Measurements from ENCODE around the gene H2BK1. TPM values are rescaled to one million over a fixed set of nuclear protein-coding genes. Genes with fewer than 3 reads are reported as not detected.

The H2BK1 gene
- polyA plus RNA-seq, 3 donors: not detected

DNA sequence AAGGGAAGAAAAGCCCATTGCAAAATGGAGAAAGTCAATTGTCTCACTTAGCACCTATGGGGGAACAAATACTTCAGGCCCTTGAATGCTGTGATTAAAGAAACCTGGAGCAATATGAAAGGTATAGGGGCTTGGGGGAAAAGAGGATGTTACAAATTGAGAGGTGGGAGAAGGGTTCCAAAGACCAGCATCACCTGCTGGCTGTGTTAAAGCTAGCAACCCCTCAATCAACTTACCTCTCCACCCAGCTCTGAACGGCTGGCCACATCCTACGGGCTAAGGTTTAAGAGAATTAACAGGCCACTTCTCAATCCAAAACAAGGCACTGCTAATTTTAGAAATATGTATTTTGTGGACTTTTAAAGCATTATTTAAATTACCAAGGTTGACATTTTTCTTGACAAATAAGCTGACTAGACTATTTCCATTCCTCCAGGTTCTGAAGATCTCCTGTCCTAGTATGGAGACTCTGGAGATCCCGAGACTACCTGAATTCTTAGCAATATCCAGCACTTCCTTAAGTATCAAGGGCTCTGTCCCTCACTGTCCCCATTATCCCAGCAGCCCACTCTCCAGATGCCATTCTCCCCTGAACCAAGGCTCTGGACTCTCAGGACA, 976 bp upstream of the H2BK1 start:
- Histone ChIP-seq H3K79me2 (ENCODE audit: insufficient read depth, low read length) (no peaks in the 10 kb centered on the region), H3K27me3 (ENCODE audit: control insufficient read depth in 2 of 2, insufficient read depth in 2 of 2, low read length in 2 of 2) (peaks cover 3 to 6% of the 10 kb centered on the region in 2 donors), H3K27ac (ENCODE audit: low read depth in 1 of 2, low read length in 2 of 2) (no peak overlapping the region), H3K4me2 (replicated peaks; ENCODE audit: extremely low read depth, low read length, poor library complexity, severe bottlenecking) (no peak overlapping the region), H3K9me3 (replicated peaks in 1 of 2; ENCODE audit: control insufficient read depth in 1 of 2, insufficient read depth in 1 of 2, low read length in 2 of 2) (no peaks in the 10 kb centered on the region), H2AFZ (ENCODE audit: insufficient read depth, low read depth, low read length, poor library complexity, severe bottlenecking) (no peak overlapping the region), H3K4me1 (ENCODE audit: control insufficient read depth in 1 of 2, insufficient read depth in 2 of 2, low read length in 2 of 2) (no peaks in the 10 kb centered on the region), H4K20me1 (ENCODE audit: insufficient read depth, low read length) (peaks cover 3% of the 10 kb centered on the region), H3K9ac (ENCODE audit: insufficient read depth, low read length, poor library complexity, severe bottlenecking) (no peak overlapping the region), H3K36me3 (replicated peaks in 1 of 2; ENCODE audit: control insufficient read depth in 1 of 2, insufficient read depth in 2 of 2, low read length in 2 of 2) (peaks cover 34 to 44% of the 10 kb centered on the region in 2 donors), H3K4me3 (replicated peaks in 1 of 3; ENCODE audit: low read depth in 2 of 3, low read length in 3 of 3) (no peak overlapping the region)
- intact Hi-C loops (cut with micrococcal nuclease): no loop called here
- H3K4me1 Mint-ChIP-seq: no peaks in the 10 kb centered on the region
- peaks cover 16 to 23% (median 19%) of the 10 kb centered on the region in 3 donors for H3K27me3 Mint-ChIP-seq (ENCODE audit: low read depth in 3 of 3)
- WGBS (ENCODE audit: insufficient coverage): 100% methylated on average over 1 of the region's 3 CpGs
- no peak overlapping the region for H3K4me3 Mint-ChIP-seq
- DNase-seq: no peak
- H3K9me3 Mint-ChIP-seq: no peaks in the 10 kb centered on the region
- no peak overlapping the region for H3K27ac Mint-ChIP-seq
- H3K36me3 Mint-ChIP-seq: peaks cover 45 to 48% of the 10 kb centered on the region in 2 donors
- TF ChIP-seq, protein P1, sequence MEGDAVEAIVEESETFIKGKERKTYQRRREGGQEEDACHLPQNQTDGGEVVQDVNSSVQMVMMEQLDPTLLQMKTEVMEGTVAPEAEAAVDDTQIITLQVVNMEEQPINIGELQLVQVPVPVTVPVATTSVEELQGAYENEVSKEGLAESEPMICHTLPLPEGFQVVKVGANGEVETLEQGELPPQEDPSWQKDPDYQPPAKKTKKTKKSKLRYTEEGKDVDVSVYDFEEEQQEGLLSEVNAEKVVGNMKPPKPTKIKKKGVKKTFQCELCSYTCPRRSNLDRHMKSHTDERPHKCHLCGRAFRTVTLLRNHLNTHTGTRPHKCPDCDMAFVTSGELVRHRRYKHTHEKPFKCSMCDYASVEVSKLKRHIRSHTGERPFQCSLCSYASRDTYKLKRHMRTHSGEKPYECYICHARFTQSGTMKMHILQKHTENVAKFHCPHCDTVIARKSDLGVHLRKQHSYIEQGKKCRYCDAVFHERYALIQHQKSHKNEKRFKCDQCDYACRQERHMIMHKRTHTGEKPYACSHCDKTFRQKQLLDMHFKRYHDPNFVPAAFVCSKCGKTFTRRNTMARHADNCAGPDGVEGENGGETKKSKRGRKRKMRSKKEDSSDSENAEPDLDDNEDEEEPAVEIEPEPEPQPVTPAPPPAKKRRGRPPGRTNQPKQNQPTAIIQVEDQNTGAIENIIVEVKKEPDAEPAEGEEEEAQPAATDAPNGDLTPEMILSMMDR (IDR thresholded peaks at IDR 0.05): no peak

GRCh38 chr7:151209588-151209987, 700 bp downstream of the H2BK1 start:
- Mint-ChIP-seq H3K36me3 (peaks cover 30 to 31% of the 10 kb centered on the region in 2 donors), H3K4me1 (no peaks in the 10 kb centered on the region), H3K27ac (no peak overlapping the region), H3K27me3 (ENCODE audit: low read depth in 3 of 3) (peaks cover 25 to 37% (median 27%) of the 10 kb centered on the region in 3 donors), H3K9me3 (peaks cover 0 to 4% (median 0%) of the 10 kb centered on the region in 7 donors), H3K4me3 (no peak overlapping the region)
- 95% methylated on average over 3 of the region's 6 CpGs for WGBS (ENCODE audit: insufficient coverage)
- no peaks in the 10 kb centered on the region for H3K79me2 ChIP-seq (ENCODE audit: insufficient read depth, low read length)
- intact Hi-C loops (cut with micrococcal nuclease): no loop called here
- H3K4me3 ChIP-seq (replicated peaks in 1 of 3; ENCODE audit: low read depth in 2 of 3, low read length in 3 of 3): no peak overlapping the region
- no peak overlapping the region for H3K9ac ChIP-seq (ENCODE audit: insufficient read depth, low read length, poor library complexity, severe bottlenecking)
- TF ChIP-seq, protein P1 (IDR thresholded peaks at IDR 0.05): no peak
- H3K4me2 ChIP-seq (replicated peaks; ENCODE audit: extremely low read depth, low read length, poor library complexity, severe bottlenecking): no peak overlapping the region
- H3K27ac ChIP-seq (ENCODE audit: low read depth in 1 of 2, low read length in 2 of 2): no peak overlapping the region
- H3K27me3 ChIP-seq (ENCODE audit: control insufficient read depth in 2 of 2, insufficient read depth in 2 of 2, low read length in 2 of 2): peaks cover 3 to 6% of the 10 kb centered on the region in 2 donors
- H3K4me1 ChIP-seq (ENCODE audit: control insufficient read depth in 1 of 2, insufficient read depth in 2 of 2, low read length in 2 of 2): no peaks in the 10 kb centered on the region
- DNase-seq: no peak
- peaks cover 3% of the 10 kb centered on the region for H4K20me1 ChIP-seq (ENCODE audit: insufficient read depth, low read length)
- H3K9me3 ChIP-seq (replicated peaks in 1 of 2; ENCODE audit: control insufficient read depth in 1 of 2, insufficient read depth in 1 of 2, low read length in 2 of 2): no peaks in the 10 kb centered on the region
- H2AFZ ChIP-seq (ENCODE audit: insufficient read depth, low read depth, low read length, poor library complexity, severe bottlenecking): no peak overlapping the region
- H3K36me3 ChIP-seq (replicated peaks in 1 of 2; ENCODE audit: control insufficient read depth in 1 of 2, insufficient read depth in 2 of 2, low read length in 2 of 2): peaks cover 18 to 27% of the 10 kb centered on the region in 2 donors

All from CD14-positive monocyte (primary cell).